Activated naive CD4-positive, alpha-beta T cell treated with anti-CD3 and anti-CD28 coated beads for 36 hours (primary cell): ENCODE results near the gene MAEL. TPM values are rescaled to one million over a fixed set of nuclear protein-coding genes. Genes with fewer than 3 reads are reported as not detected.

Experiments used
- CTCF ChIA-PET: fragments of 350-600 bp; sonication (Branson Sonifier 250); formaldehyde crosslinking; loops from one replicate; lab custom pipeline; 2021; ENCODE audit warnings: antibody characterized with exemption; lab: Charles Lee
- DNase-seq: peaks from one replicate; pipeline ENCODE4 v3.0.0-alpha.2; 2020
- H3K27ac Mint-ChIP-seq: one replicate; pipeline ENCODE4 v1.8.0; 2021; ENCODE audit warnings: mild to moderate bottlenecking, mixed read lengths
- H3K27me3 Mint-ChIP-seq: one replicate; pipeline ENCODE4 v1.8.0; 2021; ENCODE audit warnings: low read depth, mixed read lengths
- H3K36me3 Mint-ChIP-seq: one replicate; pipeline ENCODE4 v1.8.0; 2021; ENCODE audit warnings: low read depth, mixed read lengths
- H3K4me1 Mint-ChIP-seq: one replicate; pipeline ENCODE4 v1.8.0; 2021; ENCODE audit warnings: low read depth, mixed read lengths
- H3K4me3 Mint-ChIP-seq: one replicate; pipeline ENCODE4 v1.8.0; 2021; ENCODE audit warnings: mild to moderate bottlenecking, moderate library complexity, mixed read lengths
- H3K9me3 Mint-ChIP-seq: one replicate; pipeline ENCODE4 v1.8.0; 2021; ENCODE audit warnings: mixed read lengths
- intact Hi-C: fragments of 100-400 bp; cut with micrococcal nuclease; formaldehyde crosslinking; loops from one replicate; pipeline ENCODE4 v1.15.1; 2023
- total RNA-seq, 2 experiments: library from RNA; stranded (reverse); gene quantifications; one replicate each; pipeline ENCODE4 v1.2.3, GENCODE V29; 2021

Gene MAEL
- total RNA-seq, 2 experiments from 2014 or later, result 0.24 to 0.35 TPM

GRCh38 chr1:166980818-166981217 lies 8.3 kb upstream of the MAEL start:
- Mint-ChIP-seq H3K4me1 (peaks cover 7% of the 10 kb centered on the region), H3K9me3 (no peaks in the 10 kb centered on the region), H3K4me3 (no peak overlapping the region), H3K36me3 (no peaks in the 10 kb centered on the region), H3K27ac (no peak overlapping the region), H3K27me3 (peaks cover 5% of the 10 kb centered on the region)
- intact Hi-C loops, result no loop called here
- no peak for DNase-seq
- CTCF ChIA-PET, result interaction anchor here (0.7 to 5.3 kb wide), 3 partner anchors 13 to 78 kb away, joined by 3 to 32 read pairs (median 6); no protein-coding TSS in a partner anchor

GRCh38 chr1:166981589-166981988 lies 7.5 kb upstream of the MAEL start:
- Mint-ChIP-seq H3K36me3 (no peaks in the 10 kb centered on the region), H3K9me3 (no peaks in the 10 kb centered on the region), H3K4me3 (no peak overlapping the region), H3K27ac (no peak overlapping the region), H3K4me1 (no peaks in the 10 kb centered on the region), H3K27me3 (peaks cover 7% of the 10 kb centered on the region)
- no peak for DNase-seq
- intact Hi-C loops, result no loop called here
- CTCF ChIA-PET, result interaction anchor here (2.2 kb wide), 1 partner anchor 71 kb away, joined by 6 read pairs; no protein-coding TSS in a partner anchor

- peaks cover 10% of the 10 kb centered on the region for H3K9me3 Mint-ChIP-seq
- H3K27ac Mint-ChIP-seq, result no peak overlapping the region
Observed at GRCh38 chr1:166999075-166999474, 10.0 kb downstream of the MAEL start.

GRCh38 chr1:166999500-167000055 lies 10.5 kb downstream of the MAEL start:
- no peak for DNase-seq
- Mint-ChIP-seq H3K4me1 (peaks cover 9% of the 10 kb centered on the region), H3K4me3 (no peak overlapping the region), H3K36me3 (peaks cover 4% of the 10 kb centered on the region), H3K9me3 (peaks cover 10% of the 10 kb centered on the region), H3K27me3 (no peaks in the 10 kb centered on the region), H3K27ac (no peak overlapping the region)
- CTCF ChIA-PET, result interaction anchor here (0.5 to 1.2 kb wide), 2 partner anchors 89 to 129 kb away, joined by 4 to 5 read pairs; no protein-coding TSS in a partner anchor
- intact Hi-C loops, result no loop called here

More at GRCh38 chr1:166999075-166999474, 10.0 kb downstream of the MAEL start:
- intact Hi-C loops, result no loop called here
- CTCF ChIA-PET, result interaction anchor here (0.5 to 1.2 kb wide), 2 partner anchors 89 to 130 kb away, joined by 4 to 5 read pairs; no protein-coding TSS in a partner anchor
- Mint-ChIP-seq H3K4me3 (no peak overlapping the region), H3K27me3 (no peaks in the 10 kb centered on the region), H3K4me1 (peaks cover 9% of the 10 kb centered on the region), H3K36me3 (peaks cover 4% of the 10 kb centered on the region)
- no peak for DNase-seq

- Mint-ChIP-seq H3K27me3 (no peaks in the 10 kb centered on the region), H3K4me3 (no peak overlapping the region), H3K4me1 (peaks cover 9% of the 10 kb centered on the region), H3K27ac (no peak overlapping the region), H3K9me3 (peaks cover 10% of the 10 kb centered on the region), H3K36me3 (peaks cover 4% of the 10 kb centered on the region)
- DNase-seq, result no peak
- intact Hi-C loops, result no loop called here
- CTCF ChIA-PET, result no interaction called here
Observed at GRCh38 chr1:167000546-167000945, 11.5 kb downstream of the MAEL start.

- Mint-ChIP-seq H3K36me3 (peaks cover 4% of the 10 kb centered on the region), H3K27me3 (no peaks in the 10 kb centered on the region), H3K4me3 (no peak overlapping the region), H3K9me3 (peaks cover 10% of the 10 kb centered on the region), H3K4me1 (peaks cover 9% of the 10 kb centered on the region), H3K27ac (no peak overlapping the region)
- no peak for DNase-seq
- CTCF ChIA-PET, result interaction anchor here (1.1 kb wide), 1 partner anchor 57 kb away, joined by 3 read pairs; no protein-coding TSS in a partner anchor
- intact Hi-C loops, result no loop called here
Observed at GRCh38 chr1:167002354-167002753, 13.3 kb downstream of the MAEL start.

DNA sequence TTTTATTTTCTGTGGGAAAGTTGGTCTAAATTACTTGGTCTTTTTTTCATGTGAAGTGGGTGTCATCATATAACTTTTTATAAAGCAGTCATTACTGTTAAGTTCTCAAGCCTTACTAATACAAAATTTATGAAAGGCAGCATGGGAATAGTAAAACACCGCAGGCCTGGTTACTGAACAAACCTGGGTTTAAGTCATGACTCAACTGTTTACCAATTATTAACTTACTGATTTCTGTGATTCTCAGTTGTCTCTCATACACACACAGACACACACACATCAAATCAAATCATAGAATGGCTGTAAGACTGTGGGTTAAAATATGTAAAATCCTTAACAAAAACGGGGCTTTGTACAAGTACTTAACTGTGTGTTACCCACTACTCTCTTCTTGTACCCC lies 14.6 kb downstream of the MAEL start:
- intact Hi-C loops, result no loop called here
- Mint-ChIP-seq H3K9me3 (peaks cover 10% of the 10 kb centered on the region), H3K27me3 (no peaks in the 10 kb centered on the region), H3K4me3 (no peak overlapping the region), H3K27ac (no peak overlapping the region), H3K36me3 (peaks cover 4% of the 10 kb centered on the region), H3K4me1 (peaks cover 9% of the 10 kb centered on the region)
- no peak for DNase-seq
- CTCF ChIA-PET, result no interaction called here

DNA sequence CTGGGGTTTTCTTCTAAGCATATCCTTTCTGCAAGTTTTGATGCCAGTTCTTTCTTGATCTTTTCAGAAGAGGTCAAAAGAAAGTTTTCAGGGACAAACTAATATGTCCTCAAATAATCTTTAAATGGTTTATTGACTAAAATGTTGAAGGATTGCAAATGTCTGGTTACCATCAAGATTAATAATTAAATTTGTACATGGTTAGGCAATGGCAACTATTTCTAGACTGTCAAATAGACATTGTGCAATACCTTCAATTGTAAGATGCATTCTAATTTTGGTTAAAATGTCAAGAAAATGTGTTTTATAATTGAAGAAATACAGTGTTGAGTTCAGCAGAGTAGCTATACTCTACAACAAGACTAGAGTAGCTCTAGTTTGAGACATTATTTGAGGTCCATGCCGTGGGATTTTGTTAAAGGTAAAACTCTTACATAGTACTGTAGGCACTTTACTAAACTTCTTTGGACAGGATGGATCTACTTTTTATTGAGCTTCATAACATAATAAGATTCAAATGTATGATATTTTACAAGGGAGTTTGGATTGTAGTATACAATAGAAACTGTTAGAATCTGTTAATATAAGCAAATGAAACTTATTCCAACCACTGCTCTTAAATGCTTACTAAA lies 22.6 kb downstream of the MAEL start:
- no peak for DNase-seq
- H3K27ac Mint-ChIP-seq, result no peak overlapping the region
- peaks cover 9% of the 10 kb centered on the region for H3K27me3 Mint-ChIP-seq
- H3K4me1 Mint-ChIP-seq, result peaks cover 4% of the 10 kb centered on the region
- CTCF ChIA-PET, result interaction anchor here (0.6 kb wide), 1 partner anchor 108 kb away, joined by 3 read pairs; no protein-coding TSS in a partner anchor
- H3K9me3 Mint-ChIP-seq, result no peaks in the 10 kb centered on the region
- intact Hi-C loops, result no loop called here
- H3K4me3 Mint-ChIP-seq, result no peak overlapping the region
- H3K36me3 Mint-ChIP-seq, result no peaks in the 10 kb centered on the region

DNA sequence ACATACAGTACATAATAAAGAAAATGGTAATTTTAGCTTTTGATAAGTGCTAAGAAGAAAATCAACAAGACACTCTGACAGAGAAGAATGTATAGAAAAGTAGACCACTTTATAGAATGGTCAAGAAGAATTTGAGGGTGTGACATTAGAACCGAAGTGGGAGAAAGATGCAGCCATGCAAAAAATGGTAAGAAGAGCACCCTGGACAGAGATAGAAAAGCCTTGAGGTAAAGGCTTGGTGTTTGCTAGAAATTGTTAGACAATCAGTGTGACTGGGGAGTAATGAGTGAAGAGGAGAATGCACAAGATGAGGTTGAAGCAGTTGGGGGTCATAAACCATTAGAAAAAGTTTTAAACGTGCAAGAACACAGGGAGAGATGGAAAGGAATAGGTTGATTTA lies 23.5 kb downstream of the MAEL start:
- CTCF ChIA-PET, result no interaction called here
- Mint-ChIP-seq H3K9me3 (no peaks in the 10 kb centered on the region), H3K4me3 (no peak overlapping the region), H3K36me3 (no peaks in the 10 kb centered on the region), H3K27ac (no peak overlapping the region), H3K27me3 (peaks cover 9% of the 10 kb centered on the region), H3K4me1 (peaks cover 4% of the 10 kb centered on the region)
- DNase-seq, result no peak
- intact Hi-C loops, result no loop called here

DNA sequence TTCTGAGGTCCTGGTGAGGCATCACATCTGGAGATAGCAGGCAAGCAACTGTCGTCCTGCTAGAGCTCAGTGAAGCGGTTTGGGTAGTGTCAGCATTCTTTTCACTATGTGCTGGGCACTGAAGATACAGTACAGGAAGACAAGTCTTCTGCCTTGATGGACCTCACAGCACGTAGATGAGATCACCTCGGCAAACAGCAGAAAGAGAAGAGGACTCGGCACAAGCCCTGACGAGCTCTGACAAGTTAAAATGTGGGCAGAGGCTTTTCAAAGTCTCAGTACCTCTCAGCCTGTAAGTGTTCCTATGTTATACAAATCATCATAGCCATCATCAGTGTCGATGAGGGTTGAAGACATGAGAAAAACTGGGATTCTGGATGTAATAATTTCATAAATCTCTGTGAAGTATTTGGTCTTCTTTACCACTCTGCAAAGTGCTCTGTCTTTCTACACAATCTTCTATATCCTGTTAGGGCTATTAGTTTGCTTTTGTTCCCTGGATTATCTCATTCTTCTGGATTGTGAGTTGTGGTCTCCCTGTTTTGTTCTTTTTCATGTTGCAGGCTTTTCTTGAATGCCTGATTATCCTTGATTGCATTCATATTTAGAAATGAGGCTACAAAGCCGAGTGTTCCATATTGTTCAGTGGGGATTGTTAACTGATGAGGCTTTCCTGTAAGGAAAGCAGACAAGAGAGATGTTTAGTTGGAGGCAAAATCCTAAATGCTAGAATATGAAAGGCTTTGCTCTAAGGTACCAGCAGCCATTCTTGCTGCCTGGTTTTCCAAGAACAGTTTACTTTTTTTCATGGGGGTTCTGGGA lies 24.2 kb downstream of the MAEL start:
- H3K27ac Mint-ChIP-seq, result no peak overlapping the region
- H3K4me3 Mint-ChIP-seq, result no peak overlapping the region
- peaks cover 9% of the 10 kb centered on the region for H3K27me3 Mint-ChIP-seq
- no peaks in the 10 kb centered on the region for H3K9me3 Mint-ChIP-seq
- intact Hi-C loops, result no loop called here
- DNase-seq, result no peak
- CTCF ChIA-PET, result no interaction called here
- peaks cover 4% of the 10 kb centered on the region for H3K4me1 Mint-ChIP-seq
- H3K36me3 Mint-ChIP-seq, result no peaks in the 10 kb centered on the region

DNA sequence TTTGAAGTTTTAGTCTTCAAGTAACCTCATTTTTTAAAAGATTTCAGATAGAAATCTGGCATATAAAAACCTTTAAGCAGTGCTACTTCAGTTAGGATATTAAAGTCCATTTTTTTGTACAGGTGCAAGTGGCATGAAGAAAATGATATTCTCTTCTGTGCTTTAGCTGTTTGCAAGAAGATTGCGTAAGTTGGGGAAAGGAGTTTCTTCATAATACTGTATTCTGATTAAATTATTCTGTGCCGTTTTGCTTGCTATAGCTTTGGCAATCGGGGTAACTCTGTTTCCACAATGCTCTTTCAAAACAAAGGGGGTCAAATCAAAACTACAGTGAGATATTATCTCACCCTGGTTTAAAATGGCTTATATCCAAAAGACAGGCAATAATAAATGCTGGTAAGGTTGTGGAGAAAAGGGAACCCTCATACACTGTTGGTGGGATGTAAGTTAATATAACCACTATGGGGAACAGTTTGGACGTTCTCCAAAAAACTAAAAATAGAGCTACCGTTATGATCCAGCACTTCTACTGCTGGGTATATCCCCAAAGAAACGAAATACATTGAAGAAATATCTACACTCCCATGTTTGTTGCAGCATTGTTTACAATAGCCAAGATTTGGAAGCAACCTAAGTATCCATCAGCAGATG lies 27.1 kb downstream of the MAEL start:
- H3K4me3 Mint-ChIP-seq, result no peak overlapping the region
- CTCF ChIA-PET, result interaction anchor here (0.6 kb wide), 1 partner anchor 12 kb away, joined by 6 read pairs; no protein-coding TSS in a partner anchor

GRCh38 chr1:167022384-167022783 lies 33.3 kb downstream of the MAEL start:
- H3K36me3 Mint-ChIP-seq, result no peaks in the 10 kb centered on the region
- no peak overlapping the region for H3K4me3 Mint-ChIP-seq
- H3K27me3 Mint-ChIP-seq, result peaks cover 12% of the 10 kb centered on the region
- DNase-seq, result no peak
- H3K9me3 Mint-ChIP-seq, result no peaks in the 10 kb centered on the region
- intact Hi-C loops, result no loop called here
- no peaks in the 10 kb centered on the region for H3K4me1 Mint-ChIP-seq
- H3K27ac Mint-ChIP-seq, result no peak overlapping the region
- CTCF ChIA-PET, result interaction anchor here (1.2 kb wide), 1 partner anchor 37 kb away, joined by 4 read pairs; no protein-coding TSS in a partner anchor

More for the DNA sequence above, 27.1 kb downstream of the MAEL start:
- Mint-ChIP-seq H3K4me1 (no peaks in the 10 kb centered on the region), H3K36me3 (no peaks in the 10 kb centered on the region), H3K9me3 (no peaks in the 10 kb centered on the region), H3K27ac (no peak overlapping the region), H3K27me3 (peaks cover 3% of the 10 kb centered on the region)
- intact Hi-C loops, result no loop called here
- no peak for DNase-seq
